Keratinocyte (primary cell): ENCODE data around the gene VEZT. TPM values are rescaled to one million over a fixed set of nuclear protein-coding genes. Genes with fewer than 3 reads are reported as not detected.

Experiments used
- DNase-seq: peaks from one replicate; pipeline ENCODE4 v3.0.0-alpha.2; 2011; ENCODE audit warnings: low read depth, missing footprints, low spot score
- FAIRE-seq: peaks from 2 replicates; lab custom pipeline; 2011; peaks lifted over from hg19 to GRCh38; lab: Jason Lieb, UNC
- H2AFZ ChIP-seq: 2 replicates; pipeline ENCODE4 v1.6.0; 2012; ENCODE audit warnings: low read length, control low read depth, inconsistent platforms; ENCODE audit not compliant: control insufficient read depth
- H3K27ac ChIP-seq: 2 replicates; pipeline ENCODE4 v1.5.1; 2011; ENCODE audit warnings: low read length; ENCODE audit not compliant: control insufficient read depth, insufficient read depth
- H3K27me3 ChIP-seq: 3 replicates; pipeline ENCODE4 v1.6.0; 2011; ENCODE audit warnings: low read length; ENCODE audit not compliant: control insufficient read depth, insufficient read depth; ENCODE audit errors: extremely low read depth
- H3K36me3 ChIP-seq, 2 experiments: 2 replicates in 1 of 2; 3 replicates in 1 of 2; pipeline ENCODE4 v1.5.1; 2011; ENCODE audit warnings: low read length in 2 of 2, mild to moderate bottlenecking in 1 of 2; ENCODE audit not compliant: control insufficient read depth in 2 of 2, insufficient read depth in 2 of 2; ENCODE audit errors: extremely low read depth in 1 of 2
- H3K4me1 ChIP-seq: 3 replicates; pipeline ENCODE4 v1.5.1; 2011; ENCODE audit warnings: low read length; ENCODE audit not compliant: control insufficient read depth, insufficient read depth; ENCODE audit errors: extremely low read depth
- H3K4me2 ChIP-seq: 3 replicates; pipeline ENCODE4 v1.6.0; 2011; ENCODE audit warnings: low read depth, low read length; ENCODE audit not compliant: control insufficient read depth, insufficient read depth; ENCODE audit errors: extremely low read depth
- H3K4me3 ChIP-seq, 3 experiments: fragments of 200-600 bp in 1 of 3; sonication (generic) in 1 of 3; 2 replicates in 2 of 3; 3 replicates in 1 of 3; pipeline ENCODE4 v1.5.1; 2011 to 2016; ENCODE audit warnings: low read length in 3 of 3, mild to moderate bottlenecking in 3 of 3, control low read depth in 2 of 3, inconsistent platforms in 1 of 3, low read depth in 1 of 3, mixed read lengths in 1 of 3, mixed run types in 1 of 3, moderate library complexity in 1 of 3; ENCODE audit not compliant: control insufficient read depth in 2 of 3, insufficient read depth in 2 of 3; ENCODE audit errors: extremely low read depth in 1 of 3
- H3K79me2 ChIP-seq: 2 replicates; pipeline ENCODE4 v1.6.0; 2012; ENCODE audit warnings: low read length; ENCODE audit not compliant: control insufficient read depth, insufficient read depth
- H3K9ac ChIP-seq: 3 replicates; pipeline ENCODE4 v1.6.0; 2011; ENCODE audit warnings: low read length; ENCODE audit not compliant: control insufficient read depth, insufficient read depth; ENCODE audit errors: extremely low read depth
- H3K9me1 ChIP-seq: 3 replicates; pipeline ENCODE4 v1.6.0; 2011; ENCODE audit warnings: low read length; ENCODE audit not compliant: control insufficient read depth, insufficient read depth; ENCODE audit errors: extremely low read depth
- H3K9me3 ChIP-seq: 2 replicates; pipeline ENCODE4 v1.5.1; 2012; ENCODE audit warnings: low read depth, low read length; ENCODE audit not compliant: control insufficient read depth
- H4K20me1 ChIP-seq: 3 replicates; pipeline ENCODE4 v1.6.0; 2011; ENCODE audit warnings: low read length; ENCODE audit not compliant: control insufficient read depth, insufficient read depth; ENCODE audit errors: extremely low read depth
- CTCF ChIP-seq, 3 experiments: IDR thresholded peaks in 1 of 3; conservative IDR thresholded peaks in 1 of 3; optimal IDR thresholded peaks in 1 of 3; 2 replicates in 2 of 3; 3 replicates in 1 of 3; pipeline versions ENCODE3 to v1.5.1; 2011; ENCODE audit warnings: low read length in 3 of 3, mild to moderate bottlenecking in 3 of 3, moderate library complexity in 2 of 3, control low read depth in 1 of 3, inconsistent platforms in 1 of 3; ENCODE audit not compliant: insufficient read depth in 2 of 3; ENCODE audit errors: extremely low read depth in 1 of 3
- EZH2 ChIP-seq: IDR thresholded peaks from one replicate; pipeline ENCODE4 v1.6.1; 2012; ENCODE audit warnings: inconsistent platforms, mild to moderate bottlenecking, low read length, moderate library complexity
- dilution Hi-C: fragments of 300-500 bp; cut with MboI; formaldehyde crosslinking; loops from one replicate; pipeline ENCODE4 v1.7.0; 2020; ENCODE audit warnings: low sequenced_read_pairs; ENCODE audit not compliant: extremely low pct_ligation_motif_present
- polyA minus RNA-seq, 3 experiments: library from RNA; depleted of rRNA, polyadenylated mRNA; stranded (reverse); fragments of >200 nt; gene quantifications; 1 replicate in 1 of 3; 2 replicates in 1 of 3; 3 replicates in 1 of 3; pipeline ENCODE4 v1.2.3, GENCODE V29; 2011
- polyA plus RNA-seq, 5 experiments: library from polyadenylated mRNA; depleted of rRNA in 3 of 5; stranded (reverse) in 3 of 5; stranded (forward) in 1 of 5; unstranded in 1 of 5; fragments of >200 nt; gene quantifications; 1 replicate in 1 of 5; 2 replicates in 3 of 5; 3 replicates in 1 of 5; pipeline versions ENCODE4 v1.2.1 to v1.2.3, GENCODE V29; 2011 to 2012; ENCODE audit warnings: missing spikeins in 2 of 5, low read depth in 1 of 5, low replicate concordance in 1 of 5

The VEZT gene
- 106 to 183 TPM (median 169 TPM) in 3 replicates for polyA plus RNA-seq
- 123 TPM for polyA plus RNA-seq (2011; ENCODE audit: low read depth)
- polyA plus RNA-seq (2011; cell fraction: cytosol; rRNA removed) = 78.2 and 178 TPM in 2 replicates
- 163 and 205 TPM in 2 replicates for polyA plus RNA-seq (2011; cell fraction: nucleus; rRNA removed)
- 35.9 and 70.7 TPM in 2 replicates for polyA plus RNA-seq (2012; ENCODE audit: low replicate concordance)
- 32.8 to 160 TPM (median 127 TPM) in 3 replicates for polyA minus RNA-seq
- polyA minus RNA-seq (2011; cell fraction: cytosol; rRNA and poly(A)+ RNA removed) = 69.1 TPM
- polyA minus RNA-seq (2011; cell fraction: nucleus; rRNA and poly(A)+ RNA removed) = 104 and 211 TPM in 2 replicates

GRCh38 chr12:95217377-95218149 lies at the start of gene VEZT, which contains the start of gene FGD6:
VEZT (plus strand) TSS chr12:95217807; CDS start chr12:95217851, 44 bp downstream.
FGD6 (minus strand) TSS chr12:95217467; CDS start chr12:95217240, 227 bp downstream.
- DNase-seq (peak; percentile 89), FAIRE-seq (peak; percentile 76)
- H3K4me1 ChIP-seq = peaks cover 45% of the 10 kb centered on the region
- H3K9me1 ChIP-seq = no peaks in the 10 kb centered on the region
- peaks cover 92% of the 10 kb centered on the region for H3K79me2 ChIP-seq
- H3K9me3 ChIP-seq = no peaks in the 10 kb centered on the region
- peak within 1 kb of the TSS; percentile 99 for H3K9ac ChIP-seq
- H4K20me1 ChIP-seq = no peaks in the 10 kb centered on the region
- H3K4me3 ChIP-seq = peak within 1 kb of the TSS; percentile 62 to 100 (median 98)
- dilution Hi-C loops = no loop called here
- peaks cover 0 to 4% of the 10 kb centered on the region in 2 experiments for H3K36me3 ChIP-seq
- peak within 1 kb of the TSS; percentile 98 for H3K27ac ChIP-seq
- H2AFZ ChIP-seq = peak within 1 kb of the TSS; percentile 79
- H3K4me2 ChIP-seq = peak within 1 kb of the TSS; percentile 94
- H3K27me3 ChIP-seq = no peaks in the 10 kb centered on the region
- TF ChIP-seq EZH2 = no peak
- TF ChIP-seq CTCF (optimal IDR thresholded peaks at IDR 0.05 in 1 of 3, IDR thresholded peaks at IDR 0.05 in 1 of 3, conservative IDR thresholded peaks at IDR 0.05 in 1 of 3; ENCODE audit: extremely low read depth in 1 of 3, insufficient read depth in 2 of 3, low read length in 3 of 3) = peak; percentile 61 to 64 (median 63)

GRCh38 chr12:95168746-95169145 lies 48.9 kb upstream of the VEZT start:
- dilution Hi-C loops = no loop called here
- Histone ChIP-seq H3K79me2 (peaks cover 51% of the 10 kb centered on the region), H3K9me3 (no peaks in the 10 kb centered on the region), H3K36me3 (peaks cover 3 to 22% of the 10 kb centered on the region in 2 experiments), H3K9me1 (no peaks in the 10 kb centered on the region), H3K9ac (no peak overlapping the region), H3K27me3 (no peaks in the 10 kb centered on the region), H3K4me2 (no peak overlapping the region), H3K4me1 (peaks cover 25% of the 10 kb centered on the region), H2AFZ (no peak overlapping the region), H4K20me1 (no peaks in the 10 kb centered on the region), H3K27ac (peak overlapping the region; percentile 69), H3K4me3 (no peak overlapping the region)
- DNase-seq = no peak
- no peak for FAIRE-seq
- TF ChIP-seq EZH2 (no peak), CTCF (optimal IDR thresholded peaks at IDR 0.05 in 1 of 3, IDR thresholded peaks at IDR 0.05 in 1 of 3, conservative IDR thresholded peaks at IDR 0.05 in 1 of 3; ENCODE audit: extremely low read depth in 1 of 3, insufficient read depth in 2 of 3, low read length in 3 of 3) (no peak)
